GM18858 (cell line): ENCODE measurements around the gene PRSS57.
"Not testable (repeated sequence)": the region's sequence is repeated elsewhere in the genome, so short reads cannot be mapped to it uniquely, and the experiment has no call there.

Experiments used
- ATAC-seq: cut with Tn5 transposase; IDR thresholded peaks from one replicate; pipeline ENCODE4 v1.9.1; 2021; ENCODE audit not compliant: unreplicated experiment

The PRSS57 gene

DNA sequence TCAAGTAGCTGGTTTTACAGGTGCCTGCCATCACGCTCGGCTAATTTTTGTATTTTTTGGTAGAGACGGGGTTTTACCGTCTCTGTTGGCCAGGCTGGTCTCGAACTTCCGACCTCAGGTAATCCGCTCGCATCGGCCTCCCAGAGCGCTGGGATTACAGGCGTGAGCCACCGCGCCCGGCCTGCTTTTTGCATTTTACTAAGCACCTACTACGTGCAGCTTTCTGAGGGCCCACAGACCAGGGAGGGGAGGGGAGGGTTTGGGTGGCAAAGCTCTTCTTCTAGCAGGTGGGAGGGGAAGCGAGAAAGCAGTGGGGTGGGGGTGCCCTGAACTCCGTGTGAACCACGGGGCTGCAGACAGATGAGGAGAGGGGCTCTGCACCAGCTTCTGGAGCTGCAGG is 28.5 kb upstream of the PRSS57 start:
- ATAC-seq, result no peak

GRCh38 chr19:723247-723646 is 28.0 kb upstream of the PRSS57 start:
- no peak for ATAC-seq

GRCh38 chr19:722553-723101 is 27.4 kb upstream of the PRSS57 start:
- no peak for ATAC-seq

GRCh38 chr19:720345-721160 is 25.3 kb upstream of the PRSS57 start:
- ATAC-seq, result no peak

GRCh38 chr19:719636-720344 is 24.5 kb upstream of the PRSS57 start:
- no peak for ATAC-seq

DNA sequence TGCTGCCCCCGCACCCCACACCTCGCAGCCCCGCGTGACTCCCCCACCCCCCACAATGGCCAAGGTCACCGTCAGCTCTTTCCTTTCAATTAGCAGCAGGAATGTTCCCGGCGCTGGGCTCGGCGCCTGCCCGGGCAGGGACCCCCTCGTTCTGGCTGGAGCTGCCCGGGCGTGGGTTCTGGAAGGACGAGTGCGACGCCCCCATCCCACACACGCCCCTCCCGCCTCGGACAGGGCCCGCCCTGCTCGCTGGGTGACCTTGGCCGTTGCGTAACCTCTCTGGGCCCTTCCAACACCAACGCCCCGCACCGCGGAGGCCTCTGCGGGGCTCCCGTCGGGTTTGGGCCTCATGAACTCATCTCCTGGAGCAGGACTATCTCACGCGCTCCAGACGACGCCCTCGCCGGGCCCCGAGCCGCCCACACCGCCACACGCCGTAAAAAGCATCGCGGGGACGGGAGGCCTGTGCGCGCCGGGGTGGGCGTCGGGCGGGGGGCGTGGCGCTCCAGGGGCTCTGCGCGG is 23.8 kb upstream of the PRSS57 start:
- ATAC-seq, result no peak

DNA sequence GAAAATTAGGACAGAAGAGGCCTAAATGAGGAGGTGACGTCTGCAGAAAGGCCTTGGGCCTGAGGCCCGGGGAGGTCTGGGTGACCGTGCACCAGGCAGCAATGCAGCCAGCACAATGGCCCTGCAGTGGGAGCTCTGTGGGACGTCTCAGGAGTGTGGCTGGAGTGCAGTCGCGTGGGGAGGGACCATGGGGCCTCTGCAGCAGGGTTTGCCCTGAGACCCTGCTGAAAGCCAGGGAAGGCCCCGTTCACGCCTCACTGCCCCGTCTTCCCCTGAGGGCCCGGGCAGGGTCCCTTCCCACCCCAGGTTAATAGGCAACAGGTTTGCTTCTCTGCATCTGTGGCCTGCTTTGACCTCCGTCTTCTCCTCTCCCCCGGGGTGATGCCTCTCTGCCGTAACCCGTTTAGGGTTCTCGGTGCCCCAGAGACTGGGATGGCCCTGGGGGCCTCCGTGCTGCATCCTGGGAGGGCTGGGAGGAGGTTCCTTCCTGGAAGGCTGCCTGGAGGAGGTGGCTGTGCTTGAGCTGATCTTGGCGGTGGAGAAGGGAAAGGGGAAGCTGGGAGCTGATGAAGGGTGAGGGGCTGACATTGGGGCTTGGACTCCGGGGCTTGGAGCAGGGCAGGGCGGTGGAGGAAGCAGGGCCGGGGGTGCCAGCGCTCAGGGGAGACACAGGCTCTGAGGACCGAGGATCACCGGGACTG is 23.1 kb upstream of the PRSS57 start:
- no peak for ATAC-seq

GRCh38 chr19:715347-715746 is 20.1 kb upstream of the PRSS57 start:
- no peak for ATAC-seq

DNA sequence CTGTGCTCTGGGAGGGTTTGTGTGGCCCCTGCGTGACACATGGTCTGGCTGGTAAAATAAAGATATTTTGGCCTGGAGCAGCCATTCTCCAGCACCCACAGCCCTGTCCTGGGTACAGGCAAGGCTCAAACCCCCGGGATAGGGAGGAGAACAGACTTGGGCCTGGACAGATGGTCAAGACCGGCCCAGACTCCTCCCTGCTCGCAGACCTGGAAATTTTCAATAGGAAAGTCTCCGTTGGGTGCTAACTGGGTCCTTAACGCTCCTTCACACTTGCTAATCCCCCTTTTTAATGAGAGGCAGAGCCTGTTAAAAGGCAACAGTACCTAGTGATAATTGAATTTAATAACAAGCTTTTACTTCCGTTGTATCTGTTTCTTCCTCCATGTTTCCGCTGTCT is 16.0 kb upstream of the PRSS57 start:
- no peak for ATAC-seq

GRCh38 chr19:710767-711166 is 15.5 kb upstream of the PRSS57 start:
- no peak for ATAC-seq

GRCh38 chr19:709965-710571 is 14.8 kb upstream of the PRSS57 start:
- no peak for ATAC-seq

GRCh38 chr19:709196-709964 is 14.1 kb upstream of the PRSS57 start:
- no peak for ATAC-seq

DNA sequence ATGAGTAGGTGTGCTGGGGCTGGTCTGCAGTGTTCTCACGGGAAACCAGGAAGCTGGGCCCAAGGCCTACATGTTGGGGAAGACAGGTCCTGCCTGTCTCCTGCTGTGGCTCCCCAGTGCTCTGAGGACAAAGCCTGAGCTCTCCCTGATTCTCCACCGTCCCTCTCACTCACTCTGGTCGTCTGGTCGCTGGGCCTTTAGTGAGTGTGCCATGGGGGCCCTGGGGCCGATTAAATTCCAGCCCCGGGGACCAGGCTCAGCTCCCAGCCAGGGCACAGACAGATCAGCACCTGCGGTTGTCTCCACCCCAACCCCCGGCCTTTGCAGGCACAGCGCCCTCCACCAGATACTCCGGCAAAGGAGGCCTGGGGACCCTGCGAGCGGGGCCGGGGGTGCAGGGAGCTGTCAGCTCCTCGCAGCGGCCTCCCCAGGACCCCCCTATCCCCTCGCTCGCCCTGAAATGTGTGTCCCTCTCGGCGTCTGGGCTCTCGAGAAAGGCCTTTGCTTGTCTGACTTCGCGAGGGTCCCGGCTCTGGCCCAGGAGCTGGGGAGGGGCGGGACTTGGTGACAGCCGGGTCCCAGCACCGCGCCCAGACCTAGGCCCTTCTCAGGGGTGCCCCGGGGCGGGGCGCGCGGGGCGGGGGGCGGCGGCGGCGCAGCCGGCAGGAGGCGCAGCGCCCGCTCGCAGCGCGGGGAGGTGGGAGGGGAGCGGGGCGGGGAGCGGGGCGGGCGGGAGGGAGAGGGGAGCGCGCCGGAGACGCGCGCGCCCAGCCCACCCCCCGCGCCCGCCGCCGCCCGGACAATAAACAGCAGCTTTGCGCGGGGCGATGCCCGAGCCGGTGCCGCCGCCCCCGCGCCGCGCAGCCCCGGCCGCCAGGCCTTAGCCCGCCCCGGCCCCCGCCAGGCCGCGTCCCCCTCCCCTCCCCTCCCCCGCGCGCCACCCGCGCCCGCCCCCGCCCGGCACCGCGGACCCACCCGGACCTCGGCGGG is 13.2 kb upstream of the PRSS57 start, which contains the start of gene PALM:
Gene PALM (plus strand): TSS at position 782 of the 990 bp plus-strand sequence. CDS start 212 bp downstream, outside the sequence.
- ATAC-seq, result no peak

DNA sequence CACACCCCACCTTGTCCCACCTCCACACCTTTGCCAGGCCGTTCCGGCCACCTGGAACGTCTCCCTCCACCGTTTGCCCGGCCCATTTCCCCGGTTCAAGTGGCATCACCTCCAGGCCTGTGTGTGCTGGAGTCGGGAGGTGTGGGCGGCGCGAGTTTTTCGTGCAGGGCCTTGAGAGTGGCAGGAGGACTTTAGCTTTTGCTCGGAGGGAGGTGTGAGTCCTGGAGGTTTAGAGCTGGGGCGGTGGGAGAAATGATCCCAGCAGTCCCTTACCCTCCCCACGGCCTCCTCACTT is 9.1 kb upstream of the PRSS57 start:
- no peak for ATAC-seq

GRCh38 chr19:703651-704446 is 8.6 kb upstream of the PRSS57 start:
- no peak for ATAC-seq

DNA sequence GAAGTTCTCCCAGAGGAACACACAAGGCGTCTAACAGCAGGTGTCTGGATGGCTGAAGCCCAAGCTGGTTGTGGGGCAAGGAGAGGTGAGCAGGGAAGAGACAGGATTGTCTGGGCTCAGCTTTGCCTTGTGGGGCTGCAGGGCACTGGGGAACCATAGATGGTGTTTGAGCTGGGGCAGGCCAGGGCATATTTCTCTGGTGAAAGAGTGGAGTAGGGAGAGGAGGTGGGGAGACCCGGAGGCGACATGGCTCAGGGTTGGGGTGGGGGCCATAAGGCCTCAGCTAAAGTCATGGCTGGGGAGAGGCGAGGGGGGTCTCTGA is 8.0 kb upstream of the PRSS57 start:
- ATAC-seq, result no peak

DNA sequence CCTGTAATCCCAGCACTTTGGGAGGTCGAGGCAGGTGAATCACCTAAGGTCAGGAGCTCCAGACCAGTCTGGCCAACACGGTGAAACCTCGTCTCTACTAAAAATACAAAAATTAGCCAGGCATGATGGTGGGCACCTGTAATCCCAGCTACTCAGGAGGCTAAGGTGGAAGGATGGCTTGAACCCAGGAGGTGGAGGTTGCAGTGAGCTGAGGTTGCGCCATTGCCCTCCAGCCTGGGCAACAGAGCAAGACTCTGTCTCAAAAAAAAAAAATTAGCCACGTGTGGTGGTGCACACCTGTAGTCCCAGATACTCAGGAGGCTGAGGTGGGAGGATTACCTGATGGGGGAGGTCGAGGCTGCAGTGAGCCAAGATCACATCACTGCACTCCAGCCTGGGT is 7.6 kb upstream of the PRSS57 start:
- ATAC-seq, result not testable (repeated sequence)

GRCh38 chr19:699885-700284 is 4.6 kb upstream of the PRSS57 start:
- not testable (repeated sequence) for ATAC-seq
